Measurements from ENCODE around the gene DNHD1.

DNA sequence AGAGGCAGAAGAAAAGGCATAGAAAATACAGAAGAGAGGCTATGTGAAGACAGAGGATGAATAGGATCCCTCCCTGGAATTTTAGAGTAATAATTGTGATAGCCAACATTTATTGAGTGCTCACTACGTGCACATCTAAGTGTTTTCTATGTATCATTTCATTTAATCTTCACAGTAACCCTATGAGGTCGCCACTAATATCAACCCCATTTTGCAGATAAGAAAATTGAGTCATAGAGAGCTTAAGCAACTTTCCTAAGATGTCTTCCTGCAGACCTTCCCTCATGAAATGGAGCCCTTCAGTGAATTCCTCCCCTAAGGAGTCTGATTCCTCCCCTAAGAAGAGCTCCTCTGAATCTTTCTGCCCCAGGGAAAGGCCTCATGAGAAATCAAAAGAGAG is 68.2 kb downstream of the DNHD1 start:
- TF ChIP-seq, protein P1, sequence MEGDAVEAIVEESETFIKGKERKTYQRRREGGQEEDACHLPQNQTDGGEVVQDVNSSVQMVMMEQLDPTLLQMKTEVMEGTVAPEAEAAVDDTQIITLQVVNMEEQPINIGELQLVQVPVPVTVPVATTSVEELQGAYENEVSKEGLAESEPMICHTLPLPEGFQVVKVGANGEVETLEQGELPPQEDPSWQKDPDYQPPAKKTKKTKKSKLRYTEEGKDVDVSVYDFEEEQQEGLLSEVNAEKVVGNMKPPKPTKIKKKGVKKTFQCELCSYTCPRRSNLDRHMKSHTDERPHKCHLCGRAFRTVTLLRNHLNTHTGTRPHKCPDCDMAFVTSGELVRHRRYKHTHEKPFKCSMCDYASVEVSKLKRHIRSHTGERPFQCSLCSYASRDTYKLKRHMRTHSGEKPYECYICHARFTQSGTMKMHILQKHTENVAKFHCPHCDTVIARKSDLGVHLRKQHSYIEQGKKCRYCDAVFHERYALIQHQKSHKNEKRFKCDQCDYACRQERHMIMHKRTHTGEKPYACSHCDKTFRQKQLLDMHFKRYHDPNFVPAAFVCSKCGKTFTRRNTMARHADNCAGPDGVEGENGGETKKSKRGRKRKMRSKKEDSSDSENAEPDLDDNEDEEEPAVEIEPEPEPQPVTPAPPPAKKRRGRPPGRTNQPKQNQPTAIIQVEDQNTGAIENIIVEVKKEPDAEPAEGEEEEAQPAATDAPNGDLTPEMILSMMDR (IDR thresholded peaks at IDR 0.05; ENCODE audit: insufficient read depth, low read length, poor library complexity, severe bottlenecking): no peak
- no peak for TF ChIP-seq EZH2phosphoT487 (conservative IDR thresholded peaks at IDR 0.05; ENCODE audit: low read length)

All from SU-DHL-6 (cell line).